Muscle layer of colon (tissue), 2 donors: ENCODE measurements around the gene TRANK1.
"Not testable (repeated sequence)": the region's sequence is repeated elsewhere in the genome, so short reads cannot be mapped to it uniquely, and the experiment has no call there.

Experiments used
- H3K27ac ChIP-seq: one replicate; pipeline ENCODE4 v1.7.0; 2013; ENCODE audit warnings: low read depth, mild to moderate bottlenecking, low read length, moderate library complexity
- H3K27me3 ChIP-seq, 2 donors: one replicate each; pipeline ENCODE4 v1.7.0; 2013; ENCODE audit warnings: low read length in 2 of 2, mild to moderate bottlenecking in 2 of 2; ENCODE audit not compliant: insufficient read depth in 2 of 2, control insufficient read depth in 1 of 2
- H3K36me3 ChIP-seq: one replicate; pipeline ENCODE4 v1.7.0; 2013; ENCODE audit warnings: mild to moderate bottlenecking, low read length; ENCODE audit not compliant: insufficient read depth
- H3K4me1 ChIP-seq: one replicate; pipeline ENCODE4 v1.7.0; 2013; ENCODE audit warnings: mild to moderate bottlenecking, low read length; ENCODE audit not compliant: insufficient read depth
- H3K4me3 ChIP-seq, 2 donors: one replicate each; pipeline ENCODE4 v1.7.0; 2013; ENCODE audit warnings: low read length in 2 of 2, low read depth in 1 of 2, mild to moderate bottlenecking in 1 of 2, moderate library complexity in 1 of 2
- H3K9ac ChIP-seq: one replicate; pipeline ENCODE4 v1.7.0; 2013; ENCODE audit warnings: low read length
- H3K9me3 ChIP-seq: one replicate; pipeline ENCODE4 v1.7.0; 2013; ENCODE audit warnings: mild to moderate bottlenecking, low read length
- donor health status: abdominal sarcoma.
- donor health status: Adenocarcinoma of cecum.

TRANK1 gene

DNA sequence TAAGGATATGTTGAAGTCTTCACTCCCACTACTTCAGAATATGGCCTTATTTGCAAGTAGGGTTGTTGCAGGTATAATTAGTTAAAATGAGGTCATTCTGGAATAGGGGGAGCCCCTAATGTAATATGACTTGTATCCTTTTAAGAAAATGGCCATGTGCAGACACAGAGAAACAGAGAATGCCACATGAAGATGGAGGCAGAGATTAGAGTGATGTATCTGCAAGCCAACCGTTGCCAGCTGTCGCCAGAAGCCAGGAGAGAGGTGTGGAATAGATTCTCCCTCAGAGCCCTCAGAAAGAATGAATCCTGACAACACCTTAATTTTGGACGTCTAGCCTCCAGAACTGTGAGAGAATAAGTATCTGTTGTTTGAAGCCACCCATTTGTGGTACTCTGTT, 11.3 kb upstream of the TRANK1 start:
- H3K27ac ChIP-seq: no peak overlapping the region
- H3K36me3 ChIP-seq: no peaks in the 10 kb centered on the region
- H3K9ac ChIP-seq: no peak overlapping the region
- H3K4me3 ChIP-seq: no peak overlapping the region
- no peaks in the 10 kb centered on the region for H3K27me3 ChIP-seq
- H3K4me1 ChIP-seq: no peaks in the 10 kb centered on the region
- H3K9me3 ChIP-seq: no peaks in the 10 kb centered on the region

DNA sequence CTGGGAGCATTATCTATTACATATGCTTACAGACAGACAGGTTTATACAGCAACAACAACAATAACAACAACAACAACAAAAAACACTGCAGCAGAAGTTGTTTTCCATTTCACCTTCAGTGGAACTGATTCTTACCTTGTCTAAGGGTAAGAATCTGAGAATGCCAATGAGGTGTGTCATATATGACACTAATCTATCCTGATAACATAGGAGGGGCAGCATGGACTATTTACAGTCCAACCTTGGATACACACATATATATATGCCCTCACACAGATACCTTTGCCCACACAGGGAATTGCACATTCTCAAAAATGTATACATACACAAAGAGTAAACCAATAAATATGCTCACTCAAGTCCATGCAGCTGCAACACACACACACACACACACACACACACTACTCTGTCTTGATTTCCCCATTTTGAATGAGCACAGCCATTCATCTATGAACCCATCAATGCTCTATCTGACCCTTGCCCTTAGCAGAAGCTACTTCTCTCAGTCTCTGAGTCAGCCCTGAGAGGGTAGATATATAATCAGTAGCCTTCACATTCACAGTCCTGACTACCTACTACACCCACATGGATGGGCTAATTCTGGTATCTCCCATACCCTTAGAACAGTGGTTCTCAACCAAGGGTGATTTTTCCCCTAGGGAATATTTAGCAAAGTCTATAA, 9.7 kb upstream of the TRANK1 start:
- Histone ChIP-seq H3K27me3 (no peaks in the 10 kb centered on the region), H3K9ac (no peak overlapping the region), H3K4me1 (no peaks in the 10 kb centered on the region), H3K4me3 (no peak overlapping the region), H3K36me3 (no peaks in the 10 kb centered on the region), H3K9me3 (no peaks in the 10 kb centered on the region), H3K27ac (no peak overlapping the region)

DNA sequence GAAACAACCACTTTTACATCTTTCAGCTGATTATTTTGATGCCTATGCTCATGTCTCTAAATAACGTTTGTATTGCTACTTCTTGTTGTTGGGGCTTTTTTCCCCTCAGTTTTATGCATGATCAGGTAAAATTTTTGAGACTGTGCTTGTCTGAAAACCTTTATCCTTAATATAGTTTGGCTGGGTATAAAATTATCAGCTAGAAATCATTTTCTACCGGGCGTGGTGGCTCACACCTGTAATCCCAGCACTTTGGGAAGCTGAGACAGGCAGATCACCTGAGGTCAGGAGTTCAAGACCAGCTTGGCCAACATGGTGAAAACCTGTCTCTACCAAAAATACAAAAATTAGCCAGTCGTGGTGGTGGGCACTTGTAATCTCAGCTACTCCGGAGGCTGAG, 3.0 kb upstream of the TRANK1 start:
- not testable (repeated sequence) for H3K4me3 ChIP-seq, H3K27ac ChIP-seq, H3K27me3 ChIP-seq, H3K9me3 ChIP-seq, H3K4me1 ChIP-seq, H3K36me3 ChIP-seq, H3K9ac ChIP-seq

DNA sequence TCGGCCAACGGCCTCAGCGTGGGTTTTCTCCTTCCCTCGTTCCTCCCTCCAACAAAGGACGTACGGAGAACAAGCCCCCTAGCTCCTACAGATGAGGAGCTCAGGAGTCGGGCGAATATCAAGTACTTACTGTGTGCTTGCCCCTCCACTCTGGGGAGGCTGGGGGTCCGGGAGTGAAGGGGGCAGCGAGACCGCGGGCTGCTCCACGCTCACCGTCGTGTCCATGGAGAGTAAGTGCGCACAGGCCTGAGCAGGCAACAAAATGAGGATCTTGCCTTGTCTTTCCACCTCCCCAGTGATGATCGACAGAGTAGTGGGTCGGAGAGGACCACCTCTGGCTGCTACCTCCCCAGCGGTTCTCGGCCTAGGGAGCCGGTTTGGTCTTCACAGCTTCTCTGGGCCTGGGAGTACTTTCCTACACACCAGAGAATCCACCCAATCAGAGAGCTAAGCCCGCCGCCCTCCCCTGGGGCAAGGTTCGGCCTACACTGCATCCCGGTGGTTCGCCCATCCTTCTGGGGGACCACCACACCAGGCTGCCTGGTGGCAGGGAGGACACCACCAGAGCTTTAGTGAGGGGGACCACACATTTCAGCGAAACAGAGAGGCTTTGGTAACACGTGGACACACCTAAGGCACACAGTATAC, 603 bp upstream of the TRANK1 start:
- Histone ChIP-seq H3K9ac (no peak overlapping the region), H3K4me1 (peaks cover 5% of the 10 kb centered on the region), H3K36me3 (no peaks in the 10 kb centered on the region), H3K9me3 (no peaks in the 10 kb centered on the region), H3K4me3 (peak overlapping the region; percentile 88 to 94), H3K27ac (no peak overlapping the region), H3K27me3 (no peaks in the 10 kb centered on the region)

DNA sequence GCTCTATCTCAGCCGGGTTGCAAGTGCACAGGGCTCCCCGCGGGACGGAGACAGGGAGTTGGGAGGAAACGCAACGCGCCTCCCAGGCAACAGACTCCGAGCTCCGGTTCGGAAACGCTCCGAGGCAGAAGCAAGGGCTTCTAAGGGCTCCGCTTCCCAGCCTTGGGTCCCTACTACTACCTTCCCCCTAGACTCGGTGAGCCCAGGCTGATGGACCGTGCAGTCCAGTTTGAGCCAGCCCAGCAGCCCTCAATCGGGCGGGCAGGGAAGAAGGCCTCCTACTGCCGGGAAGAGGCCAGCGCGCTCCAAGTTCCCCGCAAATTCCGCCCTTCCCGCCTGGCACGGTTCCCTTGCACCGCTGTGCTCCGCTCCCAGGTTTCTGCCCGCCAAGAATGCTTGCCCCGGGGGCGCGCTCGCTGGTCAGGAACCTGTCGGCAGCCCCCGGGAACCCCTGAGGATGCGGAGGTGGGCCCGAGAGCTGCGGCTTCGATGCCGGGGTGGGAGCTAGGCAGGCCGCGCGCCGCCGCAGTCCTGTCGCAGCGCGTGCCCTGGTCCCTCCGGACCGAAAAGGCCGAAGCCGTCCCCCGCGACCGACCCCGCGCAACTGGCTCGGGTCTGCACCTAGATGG, 728 bp downstream of the TRANK1 start:
- Histone ChIP-seq H3K36me3 (no peaks in the 10 kb centered on the region), H3K9me3 (no peaks in the 10 kb centered on the region), H3K9ac (peak overlapping the region; percentile 21), H3K4me1 (peaks cover 5% of the 10 kb centered on the region), H3K4me3 (peak overlapping the region; percentile 88 to 94), H3K27ac (peak overlapping the region; percentile 73), H3K27me3 (no peaks in the 10 kb centered on the region)

DNA sequence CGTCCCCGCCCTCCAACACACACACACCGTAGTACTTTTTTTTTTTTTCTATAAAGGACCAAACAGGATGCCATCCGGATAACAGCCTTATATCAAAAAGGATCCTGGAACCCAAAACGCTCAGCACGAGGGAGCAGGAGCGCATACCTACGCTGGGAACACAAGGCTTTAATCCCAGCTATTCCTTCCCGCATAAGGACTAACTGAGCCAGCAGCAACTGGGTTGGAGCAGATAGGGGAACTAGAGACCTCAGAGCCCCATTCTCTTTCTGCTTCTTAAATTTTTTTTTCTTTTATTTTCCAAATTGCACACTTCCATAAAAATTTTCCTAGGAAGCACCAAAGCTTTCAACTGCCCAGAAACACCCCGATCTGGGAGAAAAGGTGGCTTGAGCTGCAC, 1.3 kb downstream of the TRANK1 start:
- Histone ChIP-seq H3K9ac (peak overlapping the region; percentile 21), H3K27me3 (no peaks in the 10 kb centered on the region), H3K27ac (peak overlapping the region; percentile 73), H3K4me3 (peak overlapping the region; percentile 88 to 94), H3K9me3 (no peaks in the 10 kb centered on the region), H3K36me3 (no peaks in the 10 kb centered on the region), H3K4me1 (peaks cover 5% of the 10 kb centered on the region)

DNA sequence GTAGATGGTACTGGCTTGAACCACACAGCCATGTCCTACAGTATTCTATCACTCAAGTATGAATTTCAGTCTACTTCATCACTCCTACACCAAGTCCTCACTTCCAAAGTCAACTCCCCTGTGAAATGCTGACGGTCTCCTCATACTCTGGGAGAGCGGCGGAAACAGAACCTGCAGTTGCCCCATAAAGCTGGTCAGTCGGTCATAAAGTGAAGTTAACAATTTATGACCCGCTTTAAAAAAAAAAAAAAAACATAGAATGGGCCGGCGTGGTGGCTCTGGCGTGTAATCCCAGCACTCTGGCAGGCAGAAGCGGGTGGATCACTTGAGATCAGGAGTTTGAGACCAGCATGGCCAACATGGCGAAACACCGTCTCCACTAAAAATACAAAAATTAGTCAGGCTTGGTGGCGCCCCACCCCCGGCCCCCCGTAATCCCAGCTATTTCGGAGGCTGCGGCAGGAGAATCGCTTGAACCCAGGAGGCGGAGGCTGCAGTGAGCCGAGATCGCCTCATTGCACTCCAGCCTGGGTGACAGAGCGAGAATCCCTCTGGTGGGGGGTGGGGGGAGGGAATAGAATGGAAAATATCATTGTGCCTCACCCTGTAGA, 2.1 kb downstream of the TRANK1 start:
- no peak overlapping the region for H3K4me3 ChIP-seq
- H3K9ac ChIP-seq: no peak overlapping the region
- H3K36me3 ChIP-seq: no peaks in the 10 kb centered on the region
- H3K27me3 ChIP-seq: no peaks in the 10 kb centered on the region
- no peaks in the 10 kb centered on the region for H3K9me3 ChIP-seq
- H3K27ac ChIP-seq: no peak overlapping the region
- peaks cover 5% of the 10 kb centered on the region for H3K4me1 ChIP-seq

DNA sequence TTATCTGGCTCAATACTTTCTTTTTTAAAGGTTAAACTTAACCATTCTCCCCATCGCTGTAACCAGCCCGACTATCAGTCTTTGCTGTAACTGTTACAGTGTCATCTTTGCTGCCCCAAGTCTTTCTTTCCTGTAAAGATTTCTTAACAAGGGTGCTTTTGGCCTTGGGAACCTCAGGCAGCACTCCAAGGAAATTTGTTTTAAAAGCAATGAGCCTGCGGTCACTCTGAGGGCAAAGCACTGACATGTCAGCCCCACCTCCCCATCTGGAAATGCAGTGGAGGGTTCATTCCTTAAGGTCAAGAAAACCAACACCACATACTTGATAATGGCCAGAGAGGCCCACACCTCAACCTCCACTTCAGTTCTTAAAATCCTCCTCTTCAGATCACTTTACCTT, 3.2 kb downstream of the TRANK1 start:
- H3K4me3 ChIP-seq: no peak overlapping the region
- H3K36me3 ChIP-seq: no peaks in the 10 kb centered on the region
- no peak overlapping the region for H3K27ac ChIP-seq
- H3K27me3 ChIP-seq: no peaks in the 10 kb centered on the region
- no peaks in the 10 kb centered on the region for H3K9me3 ChIP-seq
- no peak overlapping the region for H3K9ac ChIP-seq
- peaks cover 5% of the 10 kb centered on the region for H3K4me1 ChIP-seq

DNA sequence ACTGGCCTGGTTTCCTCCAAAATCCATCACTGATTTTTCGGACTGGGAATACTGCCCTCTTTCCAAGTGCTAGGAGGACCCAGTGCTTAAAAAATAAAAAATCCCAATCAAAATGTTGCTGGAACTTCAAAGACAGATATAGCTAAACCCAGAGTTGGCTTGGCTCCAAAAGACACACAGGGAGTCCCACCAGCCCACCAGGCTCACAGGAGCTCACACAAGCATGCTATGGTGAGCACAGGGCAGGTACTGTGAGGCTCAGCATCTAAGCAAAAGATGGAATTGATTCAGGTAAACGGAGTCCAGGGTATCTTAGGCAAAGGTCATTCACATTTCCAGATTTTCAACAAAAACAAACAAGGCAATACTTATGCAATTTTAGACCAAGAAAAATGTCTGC, 3.7 kb downstream of the TRANK1 start:
- H3K4me3 ChIP-seq: no peak overlapping the region
- H3K4me1 ChIP-seq: peaks cover 5% of the 10 kb centered on the region
- H3K9ac ChIP-seq: no peak overlapping the region
- H3K9me3 ChIP-seq: no peaks in the 10 kb centered on the region
- no peak overlapping the region for H3K27ac ChIP-seq
- H3K36me3 ChIP-seq: no peaks in the 10 kb centered on the region
- H3K27me3 ChIP-seq: no peaks in the 10 kb centered on the region

DNA sequence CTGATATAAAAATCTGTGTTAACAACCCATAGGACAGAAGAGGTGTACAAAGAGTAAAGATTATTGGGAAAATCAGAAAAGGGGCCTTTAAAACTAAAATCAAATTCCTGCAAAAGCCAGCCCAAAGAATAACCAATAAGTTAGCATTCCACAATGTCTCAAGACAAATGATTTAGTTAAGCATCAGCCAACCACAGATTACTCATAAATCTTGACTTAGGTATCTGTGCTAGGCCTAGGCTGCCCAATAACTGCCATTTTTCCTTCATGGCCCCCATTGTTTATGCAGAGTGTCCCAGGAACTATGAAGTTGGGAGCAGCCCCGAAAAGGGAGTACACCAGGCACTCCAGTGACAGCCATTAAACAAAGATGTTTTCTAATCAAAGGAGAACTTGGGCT, 7.4 kb downstream of the TRANK1 start:
- H3K4me3 ChIP-seq: no peak overlapping the region
- no peaks in the 10 kb centered on the region for H3K9me3 ChIP-seq
- H3K36me3 ChIP-seq: no peaks in the 10 kb centered on the region
- no peak overlapping the region for H3K27ac ChIP-seq
- peaks cover 5% of the 10 kb centered on the region for H3K4me1 ChIP-seq
- no peak overlapping the region for H3K9ac ChIP-seq
- no peaks in the 10 kb centered on the region for H3K27me3 ChIP-seq

DNA sequence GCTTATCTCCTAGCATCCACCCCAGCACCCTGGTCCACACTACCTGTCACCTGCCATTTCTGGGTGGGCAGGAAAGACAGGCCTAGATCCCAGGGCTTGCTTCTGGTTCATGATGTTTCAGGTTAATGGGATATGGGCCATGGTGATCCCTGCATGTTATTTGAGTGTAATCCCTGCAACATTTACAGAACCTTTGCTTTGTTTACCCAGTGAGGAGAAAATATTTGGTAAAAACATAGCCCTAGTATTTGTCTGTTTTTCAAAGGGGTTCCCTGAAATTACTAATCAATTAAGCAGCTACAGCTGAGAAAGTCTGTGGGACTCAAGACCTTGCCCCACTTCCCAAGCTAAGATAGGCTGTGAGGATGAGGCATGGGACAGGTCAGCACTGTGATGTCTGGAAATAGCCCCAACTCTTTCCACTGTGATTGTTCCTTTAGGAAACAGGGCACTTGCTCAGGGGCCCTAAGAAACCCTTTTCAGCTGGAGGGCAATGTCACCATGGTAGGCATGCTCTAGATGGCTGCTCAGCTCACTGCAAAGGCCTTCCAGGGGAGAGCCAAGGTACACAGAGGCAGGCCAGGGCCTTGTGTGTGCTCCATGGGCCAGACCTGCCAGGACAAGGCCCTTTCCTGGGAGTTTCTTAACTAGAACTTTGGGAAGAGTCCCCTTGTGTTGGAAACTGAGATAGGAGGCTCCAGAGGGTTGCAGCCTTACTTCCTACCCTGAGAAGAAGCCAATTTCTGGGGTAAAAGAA, 11.1 kb downstream of the TRANK1 start:
- Histone ChIP-seq H3K9ac (no peak overlapping the region), H3K4me3 (no peak overlapping the region), H3K27me3 (no peaks in the 10 kb centered on the region), H3K36me3 (no peaks in the 10 kb centered on the region), H3K9me3 (no peaks in the 10 kb centered on the region), H3K4me1 (no peaks in the 10 kb centered on the region), H3K27ac (no peak overlapping the region)
